Transverse colon (tissue), 3 donors: ENCODE results near the gene MASTL.

ENCODE experiments used
- EP300 ChIP-seq: sonication (generic); formaldehyde crosslinking; IDR thresholded peaks from one replicate; pipeline ENCODE4 v1.6.1; 2017; ENCODE audit warnings: antibody characterized with exemption, low read depth
- POLR2A ChIP-seq: fragments of 450-650 bp; IDR thresholded peaks from one replicate; pipeline ENCODE4 v1.6.1; 2016; ENCODE audit warnings: antibody characterized with exemption, mild to moderate bottlenecking, moderate library complexity
- TF ChIP-seq, protein P1 (sequence below), 5 experiments: fragments of 200-600 bp in 3 of 5; fragments of 450-650 bp in 2 of 5; sonication (generic) in 3 of 5; IDR thresholded peaks; 1 replicate in 2 of 5; 2 replicates in 3 of 5; pipeline ENCODE4 v1.5.1; 2016 to 2017; ENCODE audit warnings: antibody characterized with exemption in 5 of 5, inconsistent platforms in 3 of 5, mild to moderate bottlenecking in 2 of 5, moderate library complexity in 1 of 5

DNA sequence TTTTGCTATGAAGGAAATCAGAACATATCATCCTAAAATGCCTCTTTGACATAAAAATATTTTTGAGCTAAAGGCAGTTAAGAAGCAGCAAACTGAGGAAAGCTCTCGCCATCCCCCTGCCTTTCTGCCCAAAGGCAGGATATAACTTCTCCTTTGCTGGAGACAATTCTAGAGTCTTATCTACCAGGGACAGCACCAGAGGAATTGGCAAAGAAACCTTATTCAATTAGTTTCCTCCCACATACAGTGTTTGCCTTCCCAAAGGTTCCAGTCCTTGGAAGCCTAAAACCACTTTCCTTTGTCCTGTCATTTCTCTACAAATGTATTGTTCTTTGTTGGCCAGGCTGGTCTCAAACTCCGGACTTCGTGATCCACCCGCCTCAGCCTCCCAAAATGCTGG lies 33.7 kb downstream of the MASTL start:
- TF ChIP-seq, protein P1, sequence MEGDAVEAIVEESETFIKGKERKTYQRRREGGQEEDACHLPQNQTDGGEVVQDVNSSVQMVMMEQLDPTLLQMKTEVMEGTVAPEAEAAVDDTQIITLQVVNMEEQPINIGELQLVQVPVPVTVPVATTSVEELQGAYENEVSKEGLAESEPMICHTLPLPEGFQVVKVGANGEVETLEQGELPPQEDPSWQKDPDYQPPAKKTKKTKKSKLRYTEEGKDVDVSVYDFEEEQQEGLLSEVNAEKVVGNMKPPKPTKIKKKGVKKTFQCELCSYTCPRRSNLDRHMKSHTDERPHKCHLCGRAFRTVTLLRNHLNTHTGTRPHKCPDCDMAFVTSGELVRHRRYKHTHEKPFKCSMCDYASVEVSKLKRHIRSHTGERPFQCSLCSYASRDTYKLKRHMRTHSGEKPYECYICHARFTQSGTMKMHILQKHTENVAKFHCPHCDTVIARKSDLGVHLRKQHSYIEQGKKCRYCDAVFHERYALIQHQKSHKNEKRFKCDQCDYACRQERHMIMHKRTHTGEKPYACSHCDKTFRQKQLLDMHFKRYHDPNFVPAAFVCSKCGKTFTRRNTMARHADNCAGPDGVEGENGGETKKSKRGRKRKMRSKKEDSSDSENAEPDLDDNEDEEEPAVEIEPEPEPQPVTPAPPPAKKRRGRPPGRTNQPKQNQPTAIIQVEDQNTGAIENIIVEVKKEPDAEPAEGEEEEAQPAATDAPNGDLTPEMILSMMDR (IDR thresholded peaks at IDR 0.05), result no peak
- TF ChIP-seq POLR2A (no peak), EP300 (no peak)
